GM12891 (cell line): ENCODE results near the gene S100A6.

ENCODE experiments used
- DNase-seq: peaks from one replicate; pipeline ENCODE4 v3.0.0; 2011; ENCODE audit warnings: low spot score; ENCODE audit not compliant: insufficient read length
- FAIRE-seq: peaks from 2 replicates; lab custom pipeline; 2011; peaks lifted over from hg19 to GRCh38; lab: Jason Lieb, UNC
- PAX5 ChIP-seq: IDR thresholded peaks from 2 replicates; pipeline ENCODE4 v1.6.1; 2011; ENCODE audit warnings: low read length, moderate library complexity, mild to moderate bottlenecking; ENCODE audit not compliant: insufficient read depth, severe bottlenecking
- POLR2A ChIP-seq: IDR thresholded peaks from 2 replicates; pipeline ENCODE4 v1.6.1; 2011; ENCODE audit warnings: low read depth, low read length, control low read depth
- POLR2AphosphoS5 ChIP-seq: IDR thresholded peaks from 2 replicates; pipeline ENCODE4 v1.6.1; 2011; ENCODE audit warnings: low read depth, low read length, control low read depth
- POU2F2 ChIP-seq: IDR thresholded peaks from 2 replicates; pipeline ENCODE4 v1.6.1; 2011; ENCODE audit warnings: low read depth, mild to moderate bottlenecking, control low read depth, low read length, moderate library complexity
- SPI1 ChIP-seq: IDR thresholded peaks from 2 replicates; pipeline ENCODE4 v1.6.1; 2011; ENCODE audit warnings: low read depth, low read length, control low read depth
- TAF1 ChIP-seq: IDR thresholded peaks from 2 replicates; pipeline ENCODE4 v1.6.1; 2011; ENCODE audit warnings: low read depth, low read length, control low read depth

S100A6 gene

GRCh38 chr1:153498746-153499145 lies 37.0 kb downstream of the S100A6 start:
- no peak for FAIRE-seq
- no peak for TF ChIP-seq POLR2A
- TF ChIP-seq PAX5 = no peak
- TF ChIP-seq POLR2AphosphoS5 = no peak
- TF ChIP-seq TAF1 = no peak
- no peak for TF ChIP-seq SPI1
- no peak for TF ChIP-seq POU2F2
- DNase-seq = no peak

DNA sequence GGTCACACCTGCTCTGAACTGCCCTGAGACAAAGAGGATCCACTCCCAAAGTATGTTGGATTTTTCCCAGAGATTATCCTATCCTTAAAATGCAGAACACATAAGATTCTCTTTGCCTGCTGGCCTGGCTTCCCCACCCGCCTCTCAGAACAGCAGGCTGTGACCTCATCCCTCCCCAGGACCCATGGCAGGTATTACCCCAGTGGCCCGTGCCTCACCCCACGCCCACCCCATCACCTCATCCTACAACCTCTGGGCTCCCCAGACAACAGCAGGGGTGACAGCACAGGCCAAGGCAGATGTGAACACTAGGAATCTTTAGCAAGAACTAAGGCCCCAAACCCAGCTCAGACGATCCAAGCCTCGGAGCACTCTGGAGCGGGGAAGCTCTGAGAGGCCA lies 40.3 kb downstream of the S100A6 start:
- no peak for DNase-seq
- FAIRE-seq = no peak
- TF ChIP-seq POLR2A (no peak), POLR2AphosphoS5 (no peak), PAX5 (no peak), SPI1 (no peak), TAF1 (no peak), POU2F2 (no peak)

- FAIRE-seq (peak; percentile 78), DNase-seq (peak; percentile 43)
- TF ChIP-seq TAF1 (no peak), SPI1 (no peak), PAX5 (no peak), POLR2A (no peak), POLR2AphosphoS5 (no peak), POU2F2 (no peak; the same call in 1 of the 2 replicates)
These were observed 40.7 kb downstream of the S100A6 start for GRCh38 chr1:153494976-153495535.

- TF ChIP-seq PAX5 (no peak), TAF1 (no peak), POLR2A (no peak), POLR2AphosphoS5 (no peak), POU2F2 (no peak), SPI1 (no peak)
- DNase-seq (no peak), FAIRE-seq (no peak)
These were observed 42.3 kb downstream of the S100A6 start for GRCh38 chr1:153493343-153493960.

- DNase-seq (no peak), FAIRE-seq (no peak)
- TF ChIP-seq POLR2A = no peak
- TF ChIP-seq SPI1 = no peak
- TF ChIP-seq POU2F2 = no peak
- no peak for TF ChIP-seq TAF1
- no peak for TF ChIP-seq POLR2AphosphoS5
These were observed 45.3 kb downstream of the S100A6 start for GRCh38 chr1:153490272-153491051.

GRCh38 chr1:153488731-153489130 lies 47.1 kb downstream of the S100A6 start:
- DNase-seq (no peak), FAIRE-seq (no peak)

GRCh38 chr1:153487707-153488106 lies 48.1 kb downstream of the S100A6 start:
- FAIRE-seq (no peak), DNase-seq (no peak)
- TF ChIP-seq POLR2AphosphoS5 = no peak
- no peak for TF ChIP-seq POU2F2
- TF ChIP-seq SPI1 = no peak
- no peak for TF ChIP-seq PAX5
- TF ChIP-seq TAF1 = no peak
- TF ChIP-seq POLR2A = no peak

More at GRCh38 chr1:153488731-153489130, 47.1 kb downstream of the S100A6 start:
- no peak for TF ChIP-seq POLR2AphosphoS5

DNA sequence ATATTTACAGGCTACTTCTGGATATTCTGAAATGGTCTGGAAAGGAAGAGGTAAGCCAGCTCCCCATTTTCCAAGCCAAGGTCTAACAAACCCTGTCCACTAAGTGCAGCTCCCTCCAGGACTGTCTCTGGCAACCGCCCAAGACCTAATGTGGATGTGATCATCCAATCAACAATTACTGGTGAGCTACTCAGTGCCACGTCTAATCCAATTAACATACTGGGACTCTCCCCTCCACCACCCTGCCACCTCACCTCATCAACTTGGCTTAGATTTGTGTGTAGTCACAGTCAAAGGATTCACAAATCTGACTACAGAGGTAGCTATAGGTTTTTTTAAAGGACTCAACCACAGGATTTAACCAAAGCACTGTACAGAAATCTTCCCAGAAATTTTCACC lies 49.9 kb downstream of the S100A6 start:
- no peak for DNase-seq
- TF ChIP-seq POU2F2 = no peak
- no peak for TF ChIP-seq PAX5
- TF ChIP-seq TAF1 = no peak
- TF ChIP-seq POLR2AphosphoS5 = no peak
- TF ChIP-seq SPI1 = no peak
- TF ChIP-seq POLR2A = no peak
- FAIRE-seq = no peak
